Measurements from ENCODE around the gene RNF7. TPM values are rescaled to one million over a fixed set of nuclear protein-coding genes. Genes with fewer than 3 reads are reported as not detected.

Gene RNF7
- total RNA-seq, 4 donors from 2014 or later = 67.9 to 89.8 (median 77.4) TPM

GRCh38 chr3:141796081-141796888, 58.2 kb downstream of the RNF7 start:
- DNase-seq (ENCODE audit: low spot score) = peak; percentile 38

More at GRCh38 chr3:141796081-141796888, 58.2 kb downstream of the RNF7 start:
- peak; percentile 85 for ATAC-seq (ENCODE audit: low FRiP score)
- no peak for TF ChIP-seq CTCF (IDR thresholded peaks at IDR 0.05)

Small RNAs within 50 kb of the gene (small RNA-seq; reads per million reads assigned to genes)
- not detected for gene AC112771.1

Other genes with a start within 250 kb of the RNF7 start
- under 1 TPM in 2 of 4 donors, not detected in 2; 0.12 to 0.46 TPM for gene GRK7, start 25.1 kb downstream of the RNF7 start, total RNA-seq
- gene ATP1B3, start 138.3 kb downstream of the RNF7 start, total RNA-seq = 100 to 1,000 TPM in 3 of 4 donors, 10 to 100 TPM in 1; 70.8 to 487 (median 228) TPM

Data from omental fat pad (tissue), 4 donors.